ENCODE data around the gene SMIM20.

SMIM20 gene

DNA sequence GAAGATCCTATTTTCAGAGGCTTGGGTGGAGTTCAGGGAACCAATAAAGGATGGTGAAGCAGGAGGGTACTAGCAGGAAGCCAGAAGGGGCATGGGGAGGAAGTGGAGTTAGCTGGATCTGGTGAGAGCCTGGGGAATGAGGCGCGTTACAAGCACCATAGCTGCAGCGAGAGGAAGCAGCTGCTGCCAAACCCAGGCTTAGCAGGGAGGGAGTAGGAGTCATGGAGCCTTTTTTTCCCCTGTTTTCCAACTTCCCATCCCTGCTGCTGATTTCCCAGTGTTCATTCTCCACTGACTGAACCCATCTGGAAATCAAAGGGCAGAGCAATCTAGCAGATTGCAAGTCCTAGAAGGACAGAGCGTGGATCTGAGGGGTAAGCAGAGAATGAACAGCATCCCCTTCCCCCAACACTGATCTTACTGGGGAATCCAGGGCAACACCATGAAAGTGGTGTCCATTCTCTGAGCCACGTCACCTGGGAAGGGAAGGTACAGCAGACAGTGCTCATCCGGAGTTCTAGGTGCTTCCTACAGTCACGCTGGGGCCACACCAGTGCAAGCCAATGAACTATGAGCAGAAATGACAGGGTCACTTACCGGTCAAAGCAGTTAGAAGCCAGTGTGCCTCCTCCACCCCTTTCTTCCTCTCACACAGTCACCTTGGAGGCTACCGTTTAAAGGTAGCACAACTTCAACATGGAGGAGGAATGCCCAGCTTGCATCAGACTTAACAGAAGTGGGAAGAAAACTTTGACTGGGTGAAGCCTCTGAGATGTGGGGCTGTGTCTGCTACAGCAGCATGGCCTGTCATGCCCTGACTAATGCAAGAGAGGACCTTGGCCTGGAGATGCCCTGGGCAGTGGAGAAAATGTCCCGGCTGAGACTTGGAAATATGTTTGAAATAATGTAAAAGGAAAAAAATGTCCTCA lies 36.7 kb downstream of the SMIM20 start:
- TF ChIP-seq POLR2AphosphoS5 (IDR thresholded peaks at IDR 0.05; ENCODE audit: low read depth, low read length) (no peak), POLR2A (IDR thresholded peaks at IDR 0.05; ENCODE audit: low read depth, low read length) (no peak), TAF1 (IDR thresholded peaks at IDR 0.05; ENCODE audit: borderline replicate concordance, low read depth, low read length) (no peak)
- FAIRE-seq (no peak), DNase-seq (ENCODE audit: insufficient read length) (no peak)

- TF ChIP-seq POLR2AphosphoS5 (IDR thresholded peaks at IDR 0.05; ENCODE audit: low read depth, low read length): no peak
- no peak for TF ChIP-seq POLR2A (IDR thresholded peaks at IDR 0.05; ENCODE audit: low read depth, low read length)
- no peak for TF ChIP-seq TAF1 (IDR thresholded peaks at IDR 0.05; ENCODE audit: borderline replicate concordance, low read depth, low read length)
- FAIRE-seq (no peak), DNase-seq (ENCODE audit: insufficient read length) (no peak)
Observed at GRCh38 chr4:25951390-25951952, 37.5 kb downstream of the SMIM20 start.

DNA sequence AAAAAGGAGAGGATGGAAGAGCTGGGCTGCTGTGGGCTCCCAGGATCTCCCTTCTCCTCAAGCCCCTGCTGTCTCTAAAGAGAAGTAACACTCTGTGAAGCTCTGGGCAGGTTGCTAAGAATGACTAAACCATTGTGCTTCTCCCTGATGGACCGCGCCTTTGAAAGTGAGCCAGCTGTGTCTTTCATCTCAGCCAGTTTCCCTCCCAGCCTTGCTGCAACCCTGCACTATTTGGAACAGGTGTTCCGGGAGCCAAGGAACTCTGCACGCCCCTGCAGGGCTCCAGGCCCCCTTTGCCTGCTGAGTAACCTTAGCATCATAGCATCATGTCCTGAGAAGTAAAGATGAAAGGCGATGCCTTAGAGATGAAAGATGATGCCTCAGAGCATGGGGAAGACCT lies 39.7 kb downstream of the SMIM20 start:
- DNase-seq (ENCODE audit: insufficient read length): no peak
- TF ChIP-seq POLR2A (IDR thresholded peaks at IDR 0.05; ENCODE audit: low read depth, low read length): no peak
- no peak for TF ChIP-seq TAF1 (IDR thresholded peaks at IDR 0.05; ENCODE audit: borderline replicate concordance, low read depth, low read length)
- TF ChIP-seq POLR2AphosphoS5 (IDR thresholded peaks at IDR 0.05; ENCODE audit: low read depth, low read length): no peak
- FAIRE-seq: no peak

- TF ChIP-seq POLR2A (IDR thresholded peaks at IDR 0.05; ENCODE audit: low read depth, low read length): no peak
- no peak for TF ChIP-seq TAF1 (IDR thresholded peaks at IDR 0.05; ENCODE audit: borderline replicate concordance, low read depth, low read length)
- no peak for TF ChIP-seq POLR2AphosphoS5 (IDR thresholded peaks at IDR 0.05; ENCODE audit: low read depth, low read length)
- DNase-seq (ENCODE audit: insufficient read length) (no peak), FAIRE-seq (no peak)
Observed at GRCh38 chr4:25954293-25954904, 40.4 kb downstream of the SMIM20 start.

DNA sequence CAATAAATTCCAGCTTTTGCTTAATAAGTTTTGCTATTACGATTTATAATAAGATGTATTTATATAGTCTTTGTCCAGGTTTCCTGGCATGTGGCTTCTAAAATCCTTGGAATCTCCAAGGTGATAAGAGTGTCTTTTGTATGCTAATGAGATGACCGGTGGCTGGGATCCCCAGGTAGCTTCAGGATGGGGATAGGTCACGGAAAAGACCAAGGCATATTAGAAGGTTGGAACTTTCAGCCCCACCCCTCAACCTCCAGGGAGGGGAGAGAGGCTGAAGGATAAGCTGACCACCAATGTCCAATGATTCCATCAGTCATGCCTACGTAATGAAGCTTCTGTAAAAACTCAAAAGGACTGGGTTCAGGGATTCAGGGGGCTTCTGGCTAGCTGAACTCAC lies 41.7 kb downstream of the SMIM20 start:
- DNase-seq (ENCODE audit: insufficient read length): no peak
- no peak for TF ChIP-seq TAF1 (IDR thresholded peaks at IDR 0.05; ENCODE audit: borderline replicate concordance, low read depth, low read length)
- TF ChIP-seq POLR2AphosphoS5 (IDR thresholded peaks at IDR 0.05; ENCODE audit: low read depth, low read length): no peak
- TF ChIP-seq POLR2A (IDR thresholded peaks at IDR 0.05; ENCODE audit: low read depth, low read length): no peak
- FAIRE-seq: no peak

DNA sequence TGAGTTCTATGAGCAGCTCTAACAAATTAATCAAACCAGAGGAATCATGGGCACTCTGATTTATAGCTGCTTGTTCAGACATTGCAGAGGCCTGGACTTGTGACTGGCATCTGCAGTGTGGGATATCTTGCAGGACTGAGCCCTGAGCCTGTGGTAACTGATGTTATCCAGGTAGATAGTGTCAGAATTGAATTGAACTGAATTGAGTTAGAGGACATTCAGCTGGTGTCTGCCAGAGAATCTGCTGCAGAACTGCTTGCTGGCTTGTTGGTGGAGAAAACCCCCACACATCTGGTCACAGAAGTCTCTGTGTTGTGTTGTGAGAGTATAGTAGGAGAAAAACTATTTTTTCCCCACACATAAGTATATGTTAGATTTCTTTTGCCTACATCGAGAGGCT lies 42.2 kb downstream of the SMIM20 start:
- DNase-seq (ENCODE audit: insufficient read length): no peak

DNA sequence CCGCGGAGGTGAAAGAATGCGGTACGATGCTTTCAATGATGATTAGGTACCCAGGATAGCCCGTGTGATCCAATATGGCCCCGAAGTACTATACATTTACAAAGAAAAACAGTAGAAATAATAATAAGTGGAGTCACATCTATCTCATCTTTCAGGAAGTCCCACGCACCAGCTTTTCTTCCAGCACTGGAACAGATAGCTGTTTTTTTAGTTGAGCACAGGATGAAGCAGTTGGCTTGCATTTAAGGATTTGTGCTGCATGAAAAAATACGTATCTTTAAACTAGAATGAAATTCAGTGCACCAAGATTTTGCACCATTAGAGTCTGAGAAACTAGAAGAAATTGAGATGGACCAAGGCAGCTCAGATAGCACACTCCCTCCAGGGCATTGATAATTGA lies 44.1 kb downstream of the SMIM20 start:
- no peak for FAIRE-seq
- TF ChIP-seq POLR2A (IDR thresholded peaks at IDR 0.05; ENCODE audit: low read depth, low read length) (no peak), POLR2AphosphoS5 (IDR thresholded peaks at IDR 0.05; ENCODE audit: low read depth, low read length) (no peak), TAF1 (IDR thresholded peaks at IDR 0.05; ENCODE audit: borderline replicate concordance, low read depth, low read length) (no peak)

More for the DNA sequence above, 42.2 kb downstream of the SMIM20 start:
- TF ChIP-seq POLR2AphosphoS5 (IDR thresholded peaks at IDR 0.05; ENCODE audit: low read depth, low read length): no peak
- TF ChIP-seq TAF1 (IDR thresholded peaks at IDR 0.05; ENCODE audit: borderline replicate concordance, low read depth, low read length): no peak
- TF ChIP-seq POLR2A (IDR thresholded peaks at IDR 0.05; ENCODE audit: low read depth, low read length): no peak
- no peak for FAIRE-seq

GRCh38 chr4:25962393-25962792 lies 48.4 kb downstream of the SMIM20 start:
- no peak for DNase-seq (ENCODE audit: insufficient read length)
- TF ChIP-seq POLR2AphosphoS5 (IDR thresholded peaks at IDR 0.05; ENCODE audit: low read depth, low read length) (no peak), POLR2A (IDR thresholded peaks at IDR 0.05; ENCODE audit: low read depth, low read length) (no peak), TAF1 (IDR thresholded peaks at IDR 0.05; ENCODE audit: borderline replicate concordance, low read depth, low read length) (no peak)
- FAIRE-seq: no peak

More for the DNA sequence above, 44.1 kb downstream of the SMIM20 start:
- no peak for DNase-seq (ENCODE audit: insufficient read length)

GRCh38 chr4:25965629-25966028 lies 51.6 kb downstream of the SMIM20 start:
- DNase-seq (ENCODE audit: insufficient read length) (no peak), FAIRE-seq (no peak)
- no peak for TF ChIP-seq POLR2AphosphoS5 (IDR thresholded peaks at IDR 0.05; ENCODE audit: low read depth, low read length)
- no peak for TF ChIP-seq TAF1 (IDR thresholded peaks at IDR 0.05; ENCODE audit: borderline replicate concordance, low read depth, low read length)
- TF ChIP-seq POLR2A (IDR thresholded peaks at IDR 0.05; ENCODE audit: low read depth, low read length): no peak

GRCh38 chr4:25966171-25966570 lies 52.2 kb downstream of the SMIM20 start:
- FAIRE-seq (no peak), DNase-seq (ENCODE audit: insufficient read length) (no peak)
- TF ChIP-seq POLR2A (IDR thresholded peaks at IDR 0.05; ENCODE audit: low read depth, low read length) (no peak), POLR2AphosphoS5 (IDR thresholded peaks at IDR 0.05; ENCODE audit: low read depth, low read length) (no peak), TAF1 (IDR thresholded peaks at IDR 0.05; ENCODE audit: borderline replicate concordance, low read depth, low read length) (no peak)

DNA sequence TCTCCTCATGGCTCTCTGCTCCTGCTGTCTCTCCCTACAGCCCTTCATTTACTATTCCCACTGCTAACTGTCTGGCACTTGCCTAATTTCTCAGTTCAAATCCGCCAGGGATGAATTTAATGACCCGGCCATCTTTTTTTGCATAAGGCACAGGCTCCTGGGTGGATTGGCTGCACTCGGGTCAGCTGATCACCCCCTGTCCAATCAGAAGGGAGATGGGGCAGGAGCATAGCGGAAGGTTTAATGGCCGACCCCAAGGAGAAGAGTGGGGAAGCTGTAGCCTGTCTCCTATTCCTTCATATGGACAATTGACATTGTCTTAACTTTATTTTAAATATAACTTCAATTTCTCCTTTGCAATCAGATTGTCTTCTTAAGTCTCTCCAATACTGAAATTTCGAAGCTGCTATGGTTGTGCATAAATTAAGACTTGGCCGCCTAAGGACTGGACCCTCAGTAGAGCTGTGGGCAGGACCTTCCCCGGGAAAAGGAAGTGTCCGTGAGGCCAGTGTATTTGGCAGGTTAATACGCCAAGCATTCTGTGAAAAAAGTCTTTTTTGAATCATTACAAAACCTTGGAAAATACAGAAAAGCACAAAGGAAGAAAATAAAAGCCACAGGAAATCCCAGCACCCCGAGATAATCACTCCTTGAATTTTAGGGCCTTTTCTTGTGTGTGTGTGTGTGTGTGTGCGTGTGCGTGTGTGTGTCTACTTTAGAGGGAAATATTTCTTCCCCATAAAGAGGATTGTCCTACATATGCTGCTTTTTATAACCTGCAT lies 55.5 kb downstream of the SMIM20 start:
- no peak for TF ChIP-seq TAF1 (IDR thresholded peaks at IDR 0.05; ENCODE audit: borderline replicate concordance, low read depth, low read length)
- TF ChIP-seq POLR2A (IDR thresholded peaks at IDR 0.05; ENCODE audit: low read depth, low read length): no peak
- no peak for TF ChIP-seq POLR2AphosphoS5 (IDR thresholded peaks at IDR 0.05; ENCODE audit: low read depth, low read length)
- DNase-seq (ENCODE audit: insufficient read length) (no peak), FAIRE-seq (peak; percentile 14)

Data from GM12892 (cell line).